T-helper 2 cell (primary cell): Measurements from ENCODE around the gene CIAO2A.

ENCODE experiments used
- DNase-seq, 5 experiments: peaks; one replicate each; pipeline versions ENCODE4 v3.0.0 to v3.0.0-alpha.2; 2012 to 2022

Gene CIAO2A

GRCh38 chr15:64037966-64038365 is 55.7 kb downstream of the CIAO2A start:
- DNase-seq, result no peak

DNA sequence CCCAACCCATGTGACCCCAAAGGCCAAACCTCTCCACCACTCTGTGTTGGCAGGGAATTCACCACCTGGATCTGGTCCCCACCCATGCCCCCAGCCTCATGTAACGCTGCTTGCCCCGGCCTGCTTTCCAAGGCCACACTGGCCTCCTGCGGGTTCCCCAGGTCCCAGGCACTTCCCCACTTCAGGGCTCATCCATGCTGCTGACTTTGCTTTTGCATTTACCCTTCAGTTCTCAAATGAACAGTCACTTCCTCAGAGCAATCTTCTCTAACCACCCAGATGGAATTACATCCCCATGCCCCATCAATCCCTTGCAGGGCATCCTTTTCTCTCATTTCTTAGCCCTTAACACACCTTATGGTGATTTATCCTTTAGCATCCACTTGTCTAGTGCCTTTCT is 56.5 kb downstream of the CIAO2A start:
- no peak for DNase-seq

DNA sequence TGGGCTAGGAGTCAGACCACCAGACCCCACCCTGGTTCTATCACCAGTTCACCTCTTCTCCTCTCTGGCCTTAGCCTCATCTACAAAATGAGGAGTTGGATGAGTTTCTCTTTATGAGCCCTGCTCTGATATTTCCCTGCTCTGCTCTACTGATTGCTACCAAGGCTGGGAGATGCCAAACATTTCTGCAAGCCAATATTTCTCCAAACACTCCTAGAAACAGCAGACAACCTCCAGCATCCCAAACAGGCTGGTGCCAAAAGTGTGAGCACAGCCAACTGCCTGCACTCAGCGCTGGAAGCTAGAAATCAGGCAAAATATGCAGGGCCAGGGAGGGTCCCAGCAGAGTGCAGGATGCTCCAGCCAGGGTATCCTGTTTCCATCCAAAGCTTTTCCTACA is 58.1 kb downstream of the CIAO2A start:
- DNase-seq, result no peak

- DNase-seq, result no peak
These were observed 59.1 kb downstream of the CIAO2A start for GRCh38 chr15:64034519-64034918.

- DNase-seq, result peak in 2 of 5 experiments; percentile 15 to 25
These were observed 61.3 kb downstream of the CIAO2A start for GRCh38 chr15:64032329-64032728.

- peak in 2 of 5 experiments; percentile 39 to 47 for DNase-seq
These were observed 63.5 kb downstream of the CIAO2A start for GRCh38 chr15:64030123-64030522.

GRCh38 chr15:64029633-64030032 is 64.0 kb downstream of the CIAO2A start:
- DNase-seq, result peak in 2 of 5 experiments; percentile 63 to 64

DNA sequence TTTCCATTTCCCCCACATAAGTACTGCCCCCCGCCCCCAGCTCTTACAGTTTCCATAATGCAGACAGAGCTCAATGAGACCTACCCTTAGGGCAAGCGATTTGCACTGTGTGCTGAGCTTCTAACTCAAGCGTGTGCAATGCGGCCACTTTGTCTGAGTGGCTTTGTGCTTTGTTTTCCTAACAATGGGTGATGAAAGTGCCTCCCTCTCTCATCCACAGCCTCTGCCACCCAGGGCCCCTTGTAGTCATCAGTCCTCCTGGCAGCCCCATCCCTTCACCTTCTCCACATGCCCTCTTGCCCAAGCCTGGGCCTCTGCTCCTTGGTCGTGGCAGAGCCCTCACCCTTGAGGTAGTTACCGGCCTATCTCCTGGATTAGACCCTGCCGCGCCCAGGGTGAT is 64.5 kb downstream of the CIAO2A start:
- DNase-seq, result no peak

DNA sequence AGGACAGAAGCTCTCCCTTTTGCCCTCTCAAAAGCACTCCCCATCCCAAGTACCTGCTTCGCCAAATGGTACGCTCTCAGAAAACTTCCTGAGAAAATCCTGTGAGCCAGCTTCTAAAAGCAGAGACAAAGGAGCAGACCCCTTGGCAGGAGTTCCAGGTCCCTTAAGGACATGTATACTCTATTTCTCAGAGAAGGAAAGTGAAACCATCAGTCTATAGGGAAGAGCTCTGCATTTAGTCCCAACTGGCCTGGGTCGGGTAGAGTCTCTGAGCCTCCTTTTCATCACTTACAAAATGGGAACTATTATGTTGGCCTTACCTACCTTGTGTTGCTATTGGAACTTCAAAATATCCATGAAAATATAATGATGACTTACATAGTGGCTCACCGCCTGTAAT is 67.0 kb downstream of the CIAO2A start:
- DNase-seq, result no peak

DNA sequence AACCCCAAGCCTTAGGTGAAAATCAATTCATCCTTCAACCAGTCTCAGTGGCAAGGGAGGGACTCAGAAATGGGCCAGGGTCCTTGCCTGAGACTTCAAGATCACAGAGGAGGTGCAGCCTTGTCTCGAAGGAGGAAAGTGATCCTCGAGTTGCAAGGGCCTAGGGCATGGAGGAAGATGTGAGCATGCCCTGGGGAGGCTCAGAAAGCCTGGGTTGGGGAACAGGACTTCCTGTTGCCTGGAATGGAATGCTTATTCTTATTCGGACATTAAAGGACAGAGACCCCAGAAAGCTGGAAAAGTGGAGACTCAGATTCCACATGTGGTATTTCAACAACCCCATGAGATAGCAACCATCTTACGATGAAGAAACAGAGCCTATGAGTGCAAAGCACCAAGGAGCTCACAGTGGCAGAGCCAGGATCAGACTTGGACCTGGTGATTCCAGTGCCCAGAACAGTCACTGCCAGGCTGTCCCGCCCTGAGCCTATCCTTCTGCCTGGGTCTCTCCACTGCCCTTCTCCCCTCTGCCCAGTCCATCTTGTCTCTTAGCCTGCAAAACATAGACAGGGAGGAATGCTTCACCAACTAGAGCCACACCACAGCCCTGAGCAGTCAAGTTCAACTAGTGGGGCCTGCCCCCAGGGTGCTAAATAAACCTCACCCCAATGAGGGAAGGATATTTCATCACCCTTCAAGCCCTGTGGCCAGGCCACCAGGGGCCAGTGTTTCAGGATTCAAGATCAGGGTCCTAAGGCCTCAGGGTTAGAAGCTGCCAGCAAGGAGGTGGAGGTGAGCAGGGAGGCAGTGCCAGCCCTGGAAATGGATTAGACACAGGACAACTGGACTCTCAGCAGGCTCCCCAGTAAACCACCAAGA is 69.2 kb downstream of the CIAO2A start:
- DNase-seq, result no peak

- DNase-seq, result no peak
These were observed 70.4 kb downstream of the CIAO2A start for GRCh38 chr15:64023220-64023619.

DNA sequence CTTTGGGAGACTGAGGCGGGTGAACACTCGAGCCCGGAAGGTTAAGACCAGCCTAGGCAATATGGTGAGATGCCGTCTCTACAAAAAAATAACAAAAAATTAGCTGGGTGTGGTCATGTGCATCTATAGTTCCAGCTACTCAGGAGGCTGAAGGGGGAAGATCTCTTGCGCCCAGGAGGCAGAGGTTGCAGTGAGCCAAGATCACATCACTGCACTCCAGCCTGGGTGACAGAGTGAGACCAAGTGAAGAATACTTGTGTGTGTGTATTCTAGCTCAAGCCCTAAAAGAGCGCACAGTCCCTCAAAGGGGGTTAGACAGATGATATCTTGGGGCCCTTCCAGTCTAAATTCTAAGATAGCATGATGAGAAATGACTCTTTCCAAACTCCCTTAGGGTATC is 71.1 kb downstream of the CIAO2A start:
- DNase-seq, result no peak
